Myocyte (in vitro differentiated cells): Measurements from ENCODE around the gene C15orf61. TPM values are rescaled to one million over a fixed set of nuclear protein-coding genes. Genes with fewer than 3 reads are reported as not detected.

Experiments
- DNase-seq: peaks from one replicate; pipeline ENCODE4 v3.0.0-alpha.2; 2012; ENCODE audit warnings: low read depth
- total RNA-seq: library from RNA; depleted of rRNA; stranded (reverse); fragments of >200 nt; gene quantifications from 2 replicates; pipeline ENCODE4 v1.2.3, GENCODE V29; 2014

Gene C15orf61
- total RNA-seq, 1 donor from 2014 or later: 9.8 TPM

- DNase-seq: no peak
These were observed 58.2 kb downstream of the C15orf61 start for GRCh38 chr15:67579164-67579563.

Other genes with a start within 250 kb of the C15orf61 start
- 5.6 and 8.9 TPM in 2 replicates for gene MAP2K5, start 21.6 kb downstream of the C15orf61 start, total RNA-seq